HG03469 (cell line): Measurements from ENCODE around the gene DTX2.
A peak's percentile ranks its signal among the peaks of the same experiment; 100 is the strongest.
"Not testable (repeated sequence)": the region's sequence is repeated elsewhere in the genome, so short reads cannot be mapped to it uniquely, and the experiment has no call there.

ENCODE experiments used
- ATAC-seq: cut with Tn5 transposase; IDR thresholded peaks from one replicate; pipeline ENCODE4 v1.9.1; 2021; ENCODE audit warnings: mild to moderate bottlenecking, moderate library complexity, moderate number of reproducible peaks; ENCODE audit not compliant: unreplicated experiment

DTX2 gene

DNA sequence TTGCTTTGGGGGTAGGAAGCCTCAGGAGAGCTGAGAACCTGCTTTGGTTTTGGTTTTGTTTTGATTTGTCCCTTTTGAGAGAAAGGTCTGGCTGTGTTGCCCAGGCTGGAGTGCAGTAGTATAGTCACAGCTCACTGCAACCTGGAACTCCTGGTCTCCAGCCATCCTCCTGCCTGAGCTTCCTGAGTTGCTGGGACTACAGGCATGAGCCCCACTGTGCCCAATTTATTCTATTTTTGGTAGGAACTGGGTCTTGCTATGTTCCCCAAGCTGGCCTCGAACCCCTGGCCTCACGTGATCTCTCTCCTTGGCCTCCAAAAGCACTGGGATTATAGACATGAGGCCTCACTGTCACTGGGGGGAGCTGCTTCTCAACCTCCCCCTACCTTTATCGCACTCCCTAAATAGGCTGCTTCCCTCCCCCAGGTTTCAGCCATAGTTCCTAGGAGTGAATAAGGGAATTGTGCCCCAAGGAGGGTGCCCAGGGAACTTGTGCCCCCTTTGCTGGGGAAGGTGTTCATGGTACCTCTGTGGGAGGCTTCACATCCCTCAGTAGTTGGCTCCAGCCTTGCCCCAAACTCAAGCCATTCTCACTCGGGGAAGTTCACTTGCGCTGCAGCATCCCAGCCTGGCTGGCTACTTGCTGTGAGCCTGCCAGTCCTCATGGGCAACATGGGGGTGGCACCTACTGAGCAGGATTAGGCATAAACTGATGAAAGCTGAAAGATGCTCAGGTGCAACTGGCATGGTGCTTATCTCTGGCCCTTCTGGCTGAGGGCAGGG is 18.7 kb upstream of the DTX2 start:
- ATAC-seq = not testable (repeated sequence)

- not testable (repeated sequence) for ATAC-seq
Measured at GRCh38 chr7:76443846-76444245, 17.7 kb upstream of the DTX2 start.

- peak; percentile 64 for ATAC-seq
Measured at GRCh38 chr7:76445577-76446008, 15.9 kb upstream of the DTX2 start.

- not testable (repeated sequence) for ATAC-seq
Measured at GRCh38 chr7:76457017-76457416, 4.5 kb upstream of the DTX2 start.

DNA sequence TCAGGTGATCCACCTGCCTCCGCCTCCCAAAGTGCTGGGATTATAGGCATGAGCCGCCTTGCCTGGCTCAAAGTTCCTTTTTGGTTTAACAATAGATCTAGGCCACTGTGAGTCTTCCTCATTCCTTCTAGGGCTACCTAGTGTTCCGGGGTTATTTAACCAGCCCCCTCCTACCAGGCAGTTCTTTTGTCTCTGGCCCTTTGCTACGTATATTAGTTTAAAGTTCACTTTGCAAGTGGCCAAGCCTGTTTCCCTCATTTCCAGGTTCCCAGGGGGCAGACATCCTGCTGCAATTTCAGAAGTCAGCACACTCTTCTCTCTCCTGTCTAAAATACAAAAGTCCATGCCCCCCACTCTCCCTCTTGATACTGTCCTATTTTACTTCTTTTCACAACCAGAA is 3.0 kb upstream of the DTX2 start:
- ATAC-seq = not testable (repeated sequence)

DNA sequence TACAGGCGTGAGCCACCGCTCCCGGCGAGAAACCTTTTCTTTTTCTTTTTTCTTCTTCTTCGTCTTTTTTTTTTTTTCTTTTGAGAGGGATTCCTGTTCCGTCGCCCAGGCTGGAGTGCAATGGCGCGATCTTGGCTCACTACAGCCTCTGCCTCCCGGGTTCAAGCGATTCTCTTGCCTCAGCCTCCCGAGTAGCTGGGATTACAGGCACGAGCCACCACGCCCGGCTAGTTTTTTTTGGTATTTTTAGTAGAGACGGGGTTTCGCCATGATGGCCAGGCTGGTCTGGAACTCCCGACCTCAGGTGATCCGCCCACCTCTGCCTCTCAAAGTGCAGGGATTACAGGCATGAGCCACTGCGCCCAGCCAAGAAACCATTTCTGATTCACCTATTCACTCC is 742 bp upstream of the DTX2 start:
- not testable (repeated sequence) for ATAC-seq

DNA sequence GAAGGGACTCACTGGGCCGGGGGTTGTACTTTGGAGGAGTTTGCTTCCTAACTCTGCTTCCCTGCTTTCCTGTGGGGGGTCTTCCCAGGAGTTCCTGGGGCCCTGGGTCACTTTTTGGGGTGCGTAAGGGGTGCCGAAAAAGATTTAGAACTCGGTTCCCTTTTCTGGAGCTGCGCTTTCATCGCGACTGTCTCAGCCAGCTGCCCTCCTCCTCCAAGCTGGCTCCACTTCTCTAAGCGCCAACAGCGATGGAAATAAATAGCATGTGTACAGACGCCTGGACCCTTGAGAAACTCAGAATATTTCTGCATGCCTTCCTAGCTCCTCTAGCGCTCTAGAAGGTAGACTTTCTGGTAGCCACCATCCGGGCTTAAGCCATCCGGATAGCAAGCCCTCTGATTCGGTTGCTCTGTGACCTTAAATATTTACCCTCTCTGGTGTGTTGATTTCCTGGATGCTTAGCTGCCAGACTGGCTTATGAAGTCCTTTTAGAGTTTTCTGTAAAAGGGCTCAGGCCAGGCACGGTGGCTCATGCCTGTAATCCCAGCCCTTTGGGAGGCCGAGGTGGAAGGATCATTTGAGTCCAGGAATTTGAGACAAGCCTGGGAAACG is 868 bp downstream of the DTX2 start:
- not testable (repeated sequence) for ATAC-seq

- ATAC-seq = not testable (repeated sequence)
Measured at GRCh38 chr7:76464959-76465358, 3.5 kb downstream of the DTX2 start.

GRCh38 chr7:76465950-76466349 is 4.4 kb downstream of the DTX2 start:
- not testable (repeated sequence) for ATAC-seq

- ATAC-seq = not testable (repeated sequence)
Measured at GRCh38 chr7:76467743-76468404, 6.4 kb downstream of the DTX2 start.

- ATAC-seq = not testable (repeated sequence)
Measured at GRCh38 chr7:76471556-76472221, 10.2 kb downstream of the DTX2 start.

DNA sequence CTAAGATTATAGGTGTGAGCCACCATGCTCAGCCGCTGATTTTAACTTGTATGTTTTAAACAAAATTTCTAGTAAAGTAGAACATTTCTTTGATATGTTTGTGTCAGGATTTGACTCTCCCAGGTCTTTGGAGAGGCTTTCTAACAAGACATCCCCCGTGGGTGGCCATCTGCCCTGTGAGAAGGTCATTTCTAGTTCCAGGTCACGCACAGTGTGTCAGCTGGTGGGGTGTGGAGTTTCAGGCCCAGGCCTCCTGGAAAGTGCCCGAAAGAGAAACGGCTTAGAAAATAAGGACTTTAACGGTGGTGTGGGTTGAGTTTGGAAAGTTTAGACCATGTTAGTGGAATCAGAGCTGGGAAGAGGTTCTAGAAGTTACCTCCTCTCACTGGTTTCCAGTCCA is 11.6 kb downstream of the DTX2 start:
- ATAC-seq = not testable (repeated sequence)

DNA sequence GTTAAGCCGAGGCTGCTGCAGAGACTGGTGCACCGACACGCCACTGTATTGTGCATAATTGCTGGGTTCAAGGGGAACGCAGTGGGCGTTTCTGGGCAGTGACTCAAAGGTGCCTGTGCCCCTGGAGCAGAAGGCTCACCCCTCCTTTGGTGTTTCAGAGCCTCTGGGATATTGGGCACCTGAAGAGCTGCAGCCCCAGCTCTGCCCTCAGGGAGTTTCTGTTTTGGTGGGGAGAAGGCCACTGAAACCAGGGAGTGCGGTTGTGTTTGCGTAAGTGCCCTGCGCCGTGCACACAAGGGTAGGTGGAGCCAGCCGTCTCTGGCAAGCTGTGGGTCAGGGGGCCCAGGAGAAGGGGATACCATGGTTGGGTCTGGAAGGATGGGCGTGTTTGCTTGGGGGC is 14.8 kb downstream of the DTX2 start:
- ATAC-seq = not testable (repeated sequence)

- ATAC-seq = not testable (repeated sequence)
Measured at GRCh38 chr7:76476742-76477474, 15.4 kb downstream of the DTX2 start.

DNA sequence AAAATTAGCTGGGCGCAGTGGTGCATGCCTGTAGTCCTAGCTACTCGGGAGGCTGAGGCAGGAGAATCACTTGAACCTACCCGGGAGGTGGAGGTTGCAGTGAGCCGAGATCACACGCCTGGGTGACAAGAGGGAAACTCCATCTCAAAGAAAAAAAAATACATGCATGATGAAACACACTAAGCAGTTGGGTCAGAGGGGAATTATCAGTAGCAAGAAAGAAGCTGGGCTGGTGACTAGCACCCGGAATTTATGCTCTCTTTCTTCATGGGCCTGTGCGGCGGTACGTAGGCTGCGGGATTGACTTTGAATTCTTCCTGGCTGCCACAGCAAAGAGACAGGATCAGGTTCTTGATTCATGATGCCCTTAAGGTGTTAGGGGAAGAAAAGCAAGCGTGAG is 18.1 kb downstream of the DTX2 start:
- not testable (repeated sequence) for ATAC-seq

DNA sequence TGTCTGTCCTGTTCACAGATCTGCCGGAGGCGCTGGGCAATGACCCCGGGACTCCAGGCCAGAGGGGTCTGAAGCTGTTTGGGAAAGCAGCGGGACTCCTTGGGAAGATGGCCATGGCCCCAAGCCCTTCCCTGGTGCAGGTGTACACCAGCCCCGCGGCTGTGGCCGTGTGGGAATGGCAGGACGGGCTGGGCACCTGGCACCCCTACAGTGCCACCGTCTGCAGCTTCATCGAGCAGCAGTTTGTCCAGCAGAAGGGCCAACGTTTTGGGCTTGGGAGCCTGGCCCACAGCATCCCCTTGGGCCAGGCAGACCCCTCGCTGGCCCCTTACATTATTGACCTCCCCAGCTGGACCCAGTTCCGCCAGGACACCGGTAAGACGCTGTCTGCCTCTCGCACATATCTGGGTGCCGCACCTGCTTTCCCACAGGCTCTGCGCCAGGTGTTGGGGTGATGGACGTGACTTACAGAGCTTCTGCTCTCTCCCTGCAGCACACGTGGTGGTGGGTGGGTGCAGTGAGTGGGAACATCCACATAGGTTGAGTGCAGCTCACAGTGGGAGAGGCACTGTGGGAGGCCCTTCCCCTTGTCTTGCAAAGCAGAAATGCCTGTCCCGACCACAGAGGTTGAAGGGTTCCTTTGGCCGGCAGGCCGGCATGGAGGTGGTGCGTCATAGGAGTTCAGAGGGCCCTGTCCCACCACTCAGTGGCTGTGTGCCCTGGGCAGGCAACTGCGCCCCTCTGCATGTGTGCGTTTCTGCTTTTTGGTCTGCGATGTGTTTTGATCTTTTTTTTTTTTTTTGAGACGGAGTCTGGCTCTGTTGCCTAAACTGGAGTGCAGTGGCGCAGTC is 19.1 kb downstream of the DTX2 start:
- not testable (repeated sequence) for ATAC-seq

DNA sequence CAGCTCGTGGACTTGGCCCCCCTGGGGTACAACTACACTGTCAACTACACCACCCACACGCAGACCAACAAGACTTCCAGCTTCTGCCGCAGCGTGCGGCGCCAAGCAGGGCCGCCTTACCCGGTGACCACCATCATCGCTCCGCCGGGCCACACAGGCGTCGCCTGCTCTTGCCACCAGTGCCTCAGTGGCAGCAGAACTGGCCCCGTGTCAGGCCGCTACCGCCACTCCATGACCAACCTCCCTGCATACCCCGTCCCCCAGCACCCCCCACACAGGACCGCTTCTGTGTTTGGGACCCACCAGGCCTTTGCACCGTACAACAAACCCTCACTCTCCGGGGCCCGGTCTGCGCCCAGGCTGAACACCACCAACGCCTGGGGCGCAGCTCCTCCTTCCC is 21.2 kb downstream of the DTX2 start:
- ATAC-seq = not testable (repeated sequence)

DNA sequence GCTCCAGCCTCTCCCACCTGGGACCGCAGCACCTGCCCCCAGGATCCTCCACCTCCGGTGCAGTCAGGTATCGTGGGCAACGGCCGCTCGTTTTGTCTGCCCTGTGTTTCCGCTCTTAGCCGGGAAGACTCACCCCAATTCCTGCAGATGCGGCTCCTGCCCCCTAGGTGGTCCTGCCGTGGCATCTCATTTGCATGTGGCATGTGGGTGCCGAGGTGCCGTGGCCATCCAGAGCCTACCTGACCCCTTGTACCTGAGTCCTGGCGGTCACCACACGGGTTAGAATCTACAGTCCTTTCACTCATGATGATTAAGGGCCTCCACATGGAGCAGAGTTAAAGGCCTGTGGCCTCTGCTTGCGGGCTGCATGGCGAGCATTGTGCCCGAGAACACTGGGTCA is 21.6 kb downstream of the DTX2 start:
- ATAC-seq = not testable (repeated sequence)

DNA sequence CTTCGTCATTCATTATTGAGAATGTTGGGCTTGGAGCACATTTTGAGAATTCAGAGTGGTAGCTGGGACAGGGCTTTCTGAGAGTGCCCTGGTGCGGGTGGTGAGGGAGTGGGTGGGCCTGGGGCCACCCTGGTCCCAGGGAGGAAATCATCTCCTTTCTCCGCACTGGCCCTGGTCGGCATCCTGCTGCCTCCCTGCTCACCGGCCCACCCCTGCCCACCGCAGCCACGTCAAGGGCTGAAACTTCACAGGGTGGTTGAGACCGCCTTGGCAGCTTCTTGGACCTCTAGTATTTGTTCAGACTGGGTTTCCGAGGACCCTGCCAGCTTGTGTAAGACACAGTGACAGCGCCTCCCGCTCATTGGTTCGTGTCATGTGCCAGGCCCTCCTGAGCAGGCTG is 22.9 kb downstream of the DTX2 start:
- ATAC-seq = not testable (repeated sequence)
